ENCODE results near the gene PSMD12.

Gene PSMD12

DNA sequence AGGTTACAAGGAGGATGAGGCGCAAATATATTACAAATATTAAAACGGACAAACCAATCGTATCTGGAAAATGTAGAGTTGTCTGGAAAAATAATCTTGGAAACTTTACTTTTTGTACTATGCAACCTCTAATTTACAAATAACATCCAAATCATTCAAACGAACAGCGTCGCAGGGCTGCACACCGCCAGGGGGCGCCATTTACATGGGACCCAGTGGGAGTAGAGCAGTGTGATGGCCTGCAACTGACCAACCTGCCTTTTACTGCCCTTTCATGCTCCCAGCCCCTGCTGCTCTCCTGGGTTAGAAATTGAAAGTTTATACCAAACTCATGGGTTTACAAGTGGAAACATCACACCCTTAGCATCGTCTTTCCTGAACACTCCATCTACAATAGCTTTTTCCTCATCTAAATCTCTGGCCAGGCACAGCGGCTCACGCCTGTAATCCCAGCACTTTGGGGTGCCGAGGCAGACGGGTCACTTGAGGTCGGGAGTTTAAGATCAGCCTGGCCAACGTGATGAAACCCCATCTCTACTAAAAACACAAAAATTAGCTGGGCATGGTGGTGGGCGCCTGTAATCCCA, 20.7 kb upstream of the PSMD12 start:
- Histone ChIP-seq H3K4me1 (ENCODE audit: control insufficient read depth in 1 of 2, insufficient read depth in 2 of 2, low read length in 2 of 2) (peaks cover 0 to 5% of the 10 kb centered on the region in 2 donors), H3K36me3 (ENCODE audit: control insufficient read depth in 1 of 2, insufficient read depth in 2 of 2, low read length in 2 of 2) (no peaks in the 10 kb centered on the region), H3K9me3 (ENCODE audit: control insufficient read depth in 1 of 2, low read length in 2 of 2) (no peaks in the 10 kb centered on the region), H3K4me3 (ENCODE audit: low read depth in 1 of 2, low read length in 2 of 2) (no peak overlapping the region), H3K27me3 (ENCODE audit: low read depth, low read length) (no peaks in the 10 kb centered on the region), H3K27ac (ENCODE audit: low read length) (no peak overlapping the region)

DNA sequence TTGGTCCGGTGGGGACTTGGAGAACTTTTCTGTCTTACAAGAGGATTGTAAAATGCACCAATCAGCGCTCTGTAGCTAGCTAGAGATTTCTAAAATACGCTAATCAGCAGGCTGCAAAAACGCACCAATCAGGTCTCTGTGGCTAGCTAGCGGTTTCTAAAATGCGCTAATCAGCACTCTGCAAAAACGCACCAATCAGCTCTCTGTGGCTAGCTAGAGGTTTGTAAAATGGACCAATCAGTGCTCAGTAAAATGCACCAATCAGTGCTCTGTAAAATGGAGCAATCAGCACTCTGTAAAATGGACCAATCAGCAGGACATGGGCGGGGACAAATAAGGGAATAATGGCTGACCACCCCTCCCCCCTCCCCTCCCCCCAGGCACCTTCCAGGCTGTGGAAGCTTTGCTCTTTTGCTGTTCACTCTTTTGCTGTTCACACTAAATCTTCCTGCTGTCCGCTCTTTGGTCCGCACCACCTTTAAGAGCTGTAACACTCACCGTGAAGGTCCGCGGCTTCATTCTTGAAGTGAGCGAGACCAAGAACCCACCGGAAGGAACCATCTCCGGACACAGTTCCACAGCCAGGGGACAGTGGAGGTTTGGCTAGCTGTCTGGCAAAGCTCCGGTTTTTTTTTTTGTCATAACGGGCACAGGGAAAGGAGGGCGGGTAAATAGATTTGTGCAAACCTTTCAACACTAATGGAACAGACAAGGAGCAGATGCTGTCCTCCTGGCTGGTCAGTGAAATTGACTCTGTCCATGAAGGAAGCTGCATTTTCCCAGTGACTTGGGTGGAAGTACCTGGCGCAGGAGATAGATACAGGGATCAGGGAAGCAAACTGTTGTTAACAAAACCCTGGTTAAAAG, 19.0 kb upstream of the PSMD12 start:
- H3K27me3 ChIP-seq (ENCODE audit: low read depth, low read length): no peaks in the 10 kb centered on the region
- peaks cover 0 to 2% of the 10 kb centered on the region in 2 donors for H3K4me1 ChIP-seq (ENCODE audit: control insufficient read depth in 1 of 2, insufficient read depth in 2 of 2, low read length in 2 of 2)
- H3K9me3 ChIP-seq (ENCODE audit: control insufficient read depth in 1 of 2, low read length in 2 of 2): no peaks in the 10 kb centered on the region
- no peak overlapping the region for H3K27ac ChIP-seq (ENCODE audit: low read length)
- H3K4me3 ChIP-seq (ENCODE audit: low read depth in 1 of 2, low read length in 2 of 2): no peak overlapping the region
- H3K36me3 ChIP-seq (ENCODE audit: control insufficient read depth in 1 of 2, insufficient read depth in 2 of 2, low read length in 2 of 2): no peaks in the 10 kb centered on the region

DNA sequence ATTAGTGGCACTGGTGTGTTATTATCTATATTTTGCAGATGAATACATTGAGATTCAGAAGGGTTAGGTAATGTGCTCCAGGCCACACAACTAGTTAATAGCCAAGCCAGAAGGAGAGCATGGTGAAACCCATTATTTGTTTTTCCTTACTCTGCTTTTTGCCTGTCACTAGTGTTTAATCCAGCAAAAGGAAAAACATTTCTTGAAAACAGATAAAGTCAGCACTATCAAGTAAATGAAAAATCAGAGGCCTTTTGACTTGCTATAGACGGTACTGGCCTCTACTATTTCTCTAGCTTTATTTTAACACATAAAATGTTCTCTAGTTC, 15.5 kb upstream of the PSMD12 start:
- Histone ChIP-seq H3K9me3 (ENCODE audit: control insufficient read depth in 1 of 2, low read length in 2 of 2) (no peaks in the 10 kb centered on the region), H3K27ac (ENCODE audit: low read length) (no peak overlapping the region), H3K4me3 (ENCODE audit: low read depth in 1 of 2, low read length in 2 of 2) (no peak overlapping the region)

DNA sequence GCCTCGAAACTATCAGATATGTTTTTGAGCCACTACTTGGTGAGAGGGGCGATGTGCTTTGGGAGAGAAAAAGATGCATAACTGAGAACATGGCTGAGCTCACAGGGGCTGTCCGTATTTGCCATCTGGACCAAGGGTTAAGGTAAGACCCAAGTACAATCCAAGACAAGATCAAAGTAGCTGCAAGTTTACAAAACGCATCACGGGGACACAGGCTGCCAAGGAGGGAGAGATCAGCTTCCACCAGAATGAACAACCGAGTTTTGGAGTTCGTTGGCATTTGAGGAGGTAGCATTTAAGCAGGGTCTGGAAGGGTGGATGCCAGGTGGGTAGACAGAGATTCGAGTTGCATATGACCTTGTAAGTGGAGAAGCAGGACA, 12.9 kb upstream of the PSMD12 start:
- Histone ChIP-seq H3K9me3 (ENCODE audit: control insufficient read depth in 1 of 2, low read length in 2 of 2) (no peaks in the 10 kb centered on the region), H3K4me3 (ENCODE audit: low read depth in 1 of 2, low read length in 2 of 2) (peak overlapping the region; percentile 53 to 92), H3K4me1 (ENCODE audit: control insufficient read depth in 1 of 2, insufficient read depth in 2 of 2, low read length in 2 of 2) (peaks cover 5 to 22% of the 10 kb centered on the region in 2 donors), H3K27me3 (ENCODE audit: low read depth, low read length) (no peaks in the 10 kb centered on the region), H3K36me3 (ENCODE audit: control insufficient read depth in 1 of 2, insufficient read depth in 2 of 2, low read length in 2 of 2) (no peaks in the 10 kb centered on the region), H3K27ac (ENCODE audit: low read length) (peak overlapping the region; percentile 12)

More for the DNA sequence above, 15.5 kb upstream of the PSMD12 start:
- Histone ChIP-seq H3K4me1 (ENCODE audit: control insufficient read depth in 1 of 2, insufficient read depth in 2 of 2, low read length in 2 of 2) (peaks cover 0 to 11% of the 10 kb centered on the region in 2 donors), H3K27me3 (ENCODE audit: low read depth, low read length) (no peaks in the 10 kb centered on the region), H3K36me3 (ENCODE audit: control insufficient read depth in 1 of 2, insufficient read depth in 2 of 2, low read length in 2 of 2) (no peaks in the 10 kb centered on the region)

DNA sequence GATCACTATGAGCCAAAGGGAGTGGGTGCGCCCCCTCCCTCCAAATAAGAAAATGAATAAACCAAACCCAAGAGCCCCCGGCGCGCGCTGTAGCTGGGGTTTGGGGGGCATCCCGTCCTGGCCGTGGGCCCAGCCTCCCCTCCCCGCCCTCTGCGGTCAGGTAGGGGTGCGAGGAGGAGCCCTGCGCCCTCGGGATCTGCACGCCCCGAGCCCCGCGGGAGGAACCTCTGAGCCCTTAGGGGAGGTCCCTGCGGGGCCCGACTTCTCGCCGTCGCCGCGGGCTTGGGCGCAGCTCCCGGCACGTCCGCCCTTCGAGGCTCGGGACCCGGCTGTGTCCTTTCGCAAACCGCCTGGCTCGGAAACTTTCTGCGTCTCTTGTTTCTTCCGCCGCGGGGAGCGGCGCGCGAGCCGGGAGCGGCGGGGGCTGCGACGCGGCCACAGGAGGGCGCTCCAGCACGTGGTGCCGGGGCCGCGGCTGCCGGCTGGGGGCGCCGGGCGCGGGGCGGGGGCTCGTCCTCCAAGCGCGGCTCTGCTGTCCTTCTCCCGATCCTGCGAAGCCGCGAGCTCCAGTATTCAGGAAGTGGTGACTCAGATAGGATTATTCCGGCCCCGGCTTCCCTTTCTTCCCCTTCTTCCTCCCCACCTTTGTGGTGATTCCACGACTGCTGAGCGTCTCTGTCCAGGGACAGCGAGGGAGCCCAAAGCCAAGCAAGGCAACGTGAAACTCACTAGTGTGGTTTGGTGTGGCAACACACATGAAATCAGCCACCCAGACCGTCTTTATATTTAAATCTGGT, 12.3 kb upstream of the PSMD12 start:
- Histone ChIP-seq H3K27ac (ENCODE audit: low read length) (peak overlapping the region; percentile 80), H3K36me3 (ENCODE audit: control insufficient read depth in 1 of 2, insufficient read depth in 2 of 2, low read length in 2 of 2) (no peaks in the 10 kb centered on the region)

DNA sequence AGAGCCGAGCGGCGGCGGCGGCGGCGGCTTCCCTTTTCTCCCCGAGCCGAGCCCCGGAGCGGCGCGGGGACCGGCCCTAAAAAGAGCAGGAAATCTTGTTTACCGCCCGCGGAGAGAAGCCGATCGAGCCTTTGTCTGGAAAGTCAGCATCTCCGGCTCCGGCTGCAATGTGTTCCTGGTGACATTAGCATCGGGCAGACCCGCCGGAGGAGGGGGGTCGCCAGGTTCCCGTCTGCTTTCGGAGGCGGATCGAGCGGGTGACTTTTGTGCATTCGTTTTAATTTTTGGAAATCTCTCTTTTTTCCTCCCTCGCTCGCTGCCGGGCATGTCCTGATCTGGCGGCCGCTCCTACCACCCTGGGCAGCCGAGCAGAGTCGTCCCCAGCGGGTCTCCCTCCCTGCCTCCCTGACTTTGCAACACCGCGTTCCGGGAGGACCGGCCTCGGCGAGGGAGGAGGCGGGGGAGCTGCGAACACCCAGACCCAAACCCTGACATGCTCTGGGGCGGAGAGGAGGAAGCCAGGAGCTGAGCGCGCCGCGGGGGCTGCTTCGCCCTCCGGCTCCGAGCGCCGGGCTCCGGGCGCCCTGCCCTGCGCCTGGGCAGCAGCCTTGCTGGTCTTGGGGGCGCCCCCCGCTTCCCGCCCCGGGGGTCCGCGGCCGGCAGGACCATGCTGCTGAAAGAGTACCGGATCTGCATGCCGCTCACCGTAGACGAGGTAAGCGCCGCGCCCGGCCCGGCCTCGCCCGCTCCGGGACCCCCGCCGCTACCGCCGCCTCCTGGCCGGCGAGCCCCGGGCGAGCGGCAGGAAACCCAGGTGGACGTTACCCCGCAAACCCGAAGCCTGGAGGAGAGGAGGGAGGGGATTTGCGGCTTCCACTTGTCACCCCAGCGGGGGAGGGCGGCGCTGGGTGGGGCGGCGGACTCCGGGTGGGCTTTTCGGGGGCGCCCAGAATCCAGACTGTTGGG, 11.4 kb upstream of the PSMD12 start:
- peaks cover 5 to 22% of the 10 kb centered on the region in 2 donors for H3K4me1 ChIP-seq (ENCODE audit: control insufficient read depth in 1 of 2, insufficient read depth in 2 of 2, low read length in 2 of 2)
- no peaks in the 10 kb centered on the region for H3K9me3 ChIP-seq (ENCODE audit: control insufficient read depth in 1 of 2, low read length in 2 of 2)
- no peaks in the 10 kb centered on the region for H3K27me3 ChIP-seq (ENCODE audit: low read depth, low read length)
- peak overlapping the region; percentile 80 for H3K27ac ChIP-seq (ENCODE audit: low read length)
- H3K4me3 ChIP-seq (ENCODE audit: low read depth in 1 of 2, low read length in 2 of 2): peak overlapping the region; percentile 73 to 92
- no peaks in the 10 kb centered on the region for H3K36me3 ChIP-seq (ENCODE audit: control insufficient read depth in 1 of 2, insufficient read depth in 2 of 2, low read length in 2 of 2)

More for the DNA sequence above, 12.3 kb upstream of the PSMD12 start:
- H3K27me3 ChIP-seq (ENCODE audit: low read depth, low read length): no peaks in the 10 kb centered on the region
- H3K9me3 ChIP-seq (ENCODE audit: control insufficient read depth in 1 of 2, low read length in 2 of 2): no peaks in the 10 kb centered on the region
- peak overlapping the region; percentile 73 to 92 for H3K4me3 ChIP-seq (ENCODE audit: low read depth in 1 of 2, low read length in 2 of 2)
- H3K4me1 ChIP-seq (ENCODE audit: control insufficient read depth in 1 of 2, insufficient read depth in 2 of 2, low read length in 2 of 2): peaks cover 5 to 22% of the 10 kb centered on the region in 2 donors

DNA sequence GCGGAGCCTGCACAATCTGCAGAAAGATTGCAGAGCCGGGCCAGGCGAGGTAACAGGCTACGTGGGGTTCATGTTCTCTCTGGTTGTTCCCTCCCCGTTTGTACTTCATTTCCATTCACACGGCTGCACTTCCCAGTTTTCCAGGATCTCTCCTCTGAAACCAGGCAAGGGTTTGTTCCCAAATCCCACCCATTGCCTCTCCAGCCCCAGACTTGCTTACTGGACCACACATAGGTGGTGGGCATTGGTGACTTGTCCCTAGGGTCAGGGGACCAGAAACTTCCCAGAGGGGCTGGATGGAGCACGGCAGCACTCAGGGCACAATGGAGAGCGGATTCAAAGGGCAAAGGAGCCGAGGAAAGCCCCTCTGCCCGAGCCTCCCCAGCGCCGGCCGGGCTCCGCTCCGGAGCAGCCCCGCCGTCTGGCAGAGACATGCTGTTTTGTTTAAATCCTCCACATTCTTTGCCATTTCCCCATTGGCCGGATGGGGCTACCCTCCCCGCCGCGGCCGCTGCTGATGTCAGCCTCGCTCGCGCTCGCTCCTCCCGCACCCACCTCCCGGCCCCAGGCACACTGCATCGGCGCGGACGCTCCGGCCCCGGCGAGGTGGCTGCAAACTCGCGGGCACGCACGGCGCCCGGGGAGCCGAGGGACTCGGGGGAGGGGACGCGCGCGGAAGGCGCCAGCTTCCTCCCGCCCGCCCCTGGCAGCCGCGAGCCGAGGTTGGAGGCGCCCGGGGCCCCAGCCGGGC, 10.5 kb upstream of the PSMD12 start, which contains the start of gene PITPNC1:
Gene PITPNC1 (plus strand): TSS at position 545 of the 751 bp plus-strand sequence.
- Histone ChIP-seq H3K4me1 (ENCODE audit: control insufficient read depth in 1 of 2, insufficient read depth in 2 of 2, low read length in 2 of 2) (peaks cover 5 to 22% of the 10 kb centered on the region in 2 donors), H3K27me3 (ENCODE audit: low read depth, low read length) (no peaks in the 10 kb centered on the region), H3K36me3 (ENCODE audit: control insufficient read depth in 1 of 2, insufficient read depth in 2 of 2, low read length in 2 of 2) (no peaks in the 10 kb centered on the region), H3K4me3 (ENCODE audit: low read depth in 1 of 2, low read length in 2 of 2) (peak within 1 kb of the TSS; percentile 73 to 92), H3K9me3 (ENCODE audit: control insufficient read depth in 1 of 2, low read length in 2 of 2) (no peaks in the 10 kb centered on the region), H3K27ac (ENCODE audit: low read length) (peak within 1 kb of the TSS; percentile 80)

DNA sequence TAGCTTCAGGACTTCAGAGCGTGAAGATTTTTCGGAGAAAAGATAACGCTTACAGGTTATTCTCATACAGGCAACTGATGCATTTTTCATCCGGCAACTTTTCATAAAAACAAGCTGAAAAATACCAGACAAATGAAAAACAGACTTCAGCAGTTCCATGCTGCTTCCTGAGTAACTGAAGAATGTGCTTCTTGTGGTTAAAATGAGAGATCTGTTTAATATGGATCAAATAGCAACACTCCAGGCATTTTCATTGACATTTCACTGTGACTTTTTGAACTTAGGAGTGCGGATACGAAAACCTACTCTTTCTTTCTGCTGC, 10.0 kb upstream of the PSMD12 start:
- Histone ChIP-seq H3K4me1 (ENCODE audit: control insufficient read depth in 1 of 2, insufficient read depth in 2 of 2, low read length in 2 of 2) (peaks cover 5 to 22% of the 10 kb centered on the region in 2 donors), H3K27ac (ENCODE audit: low read length) (peak overlapping the region; percentile 17), H3K36me3 (ENCODE audit: control insufficient read depth in 1 of 2, insufficient read depth in 2 of 2, low read length in 2 of 2) (no peaks in the 10 kb centered on the region), H3K9me3 (ENCODE audit: control insufficient read depth in 1 of 2, low read length in 2 of 2) (no peaks in the 10 kb centered on the region), H3K4me3 (ENCODE audit: low read depth in 1 of 2, low read length in 2 of 2) (peak overlapping the region; percentile 54 to 92), H3K27me3 (ENCODE audit: low read depth, low read length) (no peaks in the 10 kb centered on the region)

DNA sequence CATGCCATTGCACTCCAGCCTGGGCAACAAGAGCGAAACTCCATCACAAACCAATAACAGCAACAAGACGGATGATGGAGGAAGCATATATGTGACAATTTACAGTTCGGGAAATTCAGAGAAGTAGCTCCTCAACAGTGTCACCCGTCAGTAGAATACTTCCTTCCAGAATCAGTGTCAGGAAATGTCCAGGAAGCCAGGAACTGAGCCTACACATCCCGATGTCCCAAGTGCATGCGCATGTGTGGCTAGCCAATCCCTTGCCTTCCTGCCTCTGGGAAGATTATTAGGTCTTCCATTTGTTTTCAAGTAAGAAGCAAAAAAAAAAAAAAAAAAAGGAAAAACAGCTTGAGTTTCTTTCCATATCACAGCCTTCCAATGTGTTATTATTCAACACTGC, 9.3 kb upstream of the PSMD12 start:
- no peaks in the 10 kb centered on the region for H3K9me3 ChIP-seq (ENCODE audit: control insufficient read depth in 1 of 2, low read length in 2 of 2)
- H3K4me1 ChIP-seq (ENCODE audit: control insufficient read depth in 1 of 2, insufficient read depth in 2 of 2, low read length in 2 of 2): peaks cover 5 to 22% of the 10 kb centered on the region in 2 donors
- no peak overlapping the region for H3K4me3 ChIP-seq (ENCODE audit: low read depth in 1 of 2, low read length in 2 of 2)
- H3K27me3 ChIP-seq (ENCODE audit: low read depth, low read length): no peaks in the 10 kb centered on the region
- no peaks in the 10 kb centered on the region for H3K36me3 ChIP-seq (ENCODE audit: control insufficient read depth in 1 of 2, insufficient read depth in 2 of 2, low read length in 2 of 2)
- no peak overlapping the region for H3K27ac ChIP-seq (ENCODE audit: low read length)

DNA sequence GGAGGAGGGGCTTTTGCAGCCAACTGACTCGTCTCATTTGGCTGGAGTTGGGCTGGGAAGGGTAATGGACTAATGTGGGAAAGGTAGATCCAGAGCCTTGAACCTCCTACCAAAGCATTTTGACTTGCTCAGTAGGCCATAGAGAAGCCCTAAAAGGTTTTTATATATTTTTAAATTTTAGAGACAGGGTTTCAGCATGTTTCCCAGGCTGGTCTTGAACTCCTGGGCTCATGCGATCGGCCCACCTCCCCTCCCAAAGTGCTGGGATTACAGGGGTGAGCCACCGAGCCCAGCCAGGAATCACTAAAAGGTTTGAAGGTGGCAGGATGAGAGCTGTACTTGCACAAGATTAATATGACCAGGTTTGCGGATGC, 8.7 kb upstream of the PSMD12 start:
- no peak overlapping the region for H3K4me3 ChIP-seq (ENCODE audit: low read depth in 1 of 2, low read length in 2 of 2)
- H3K36me3 ChIP-seq (ENCODE audit: control insufficient read depth in 1 of 2, insufficient read depth in 2 of 2, low read length in 2 of 2): no peaks in the 10 kb centered on the region
- H3K4me1 ChIP-seq (ENCODE audit: control insufficient read depth in 1 of 2, insufficient read depth in 2 of 2, low read length in 2 of 2): peaks cover 5 to 22% of the 10 kb centered on the region in 2 donors
- no peak overlapping the region for H3K27ac ChIP-seq (ENCODE audit: low read length)
- H3K27me3 ChIP-seq (ENCODE audit: low read depth, low read length): no peaks in the 10 kb centered on the region
- H3K9me3 ChIP-seq (ENCODE audit: control insufficient read depth in 1 of 2, low read length in 2 of 2): no peaks in the 10 kb centered on the region

Measured in muscle layer of duodenum (tissue), 2 donors.